ENCODE data around the gene RIMS1. TPM values are rescaled to one million over a fixed set of nuclear protein-coding genes. Genes with fewer than 3 reads are reported as not detected.
A peak's percentile ranks its signal among the peaks of the same experiment; 100 is the strongest.

The RIMS1 gene
- total RNA-seq, 1 donor from 2014 or later, result 2.2 TPM

- no peaks in the 10 kb centered on the region for H3K79me2 ChIP-seq (ENCODE audit: insufficient read depth, low read length)
- H3K27ac ChIP-seq (ENCODE audit: low read depth, low read length), result no peak overlapping the region
- peaks cover 8% of the 10 kb centered on the region for H3K4me1 Mint-ChIP-seq (ENCODE audit: low read depth, unreplicated experiment)
- peak overlapping the region; percentile 50 for H3K4me2 ChIP-seq (ENCODE audit: low read length)
- H3K9me3 ChIP-seq (ENCODE audit: insufficient read depth, low read depth, low read length), result no peaks in the 10 kb centered on the region
- no peak overlapping the region for H2AFZ ChIP-seq (ENCODE audit: low read depth, low read length)
- peak; percentile 96 for DNase-seq (ENCODE audit: low read depth)
- H3K27me3 Mint-ChIP-seq (ENCODE audit: low read depth, unreplicated experiment), result no peaks in the 10 kb centered on the region
- peak; percentile 56 for FAIRE-seq
- no peak overlapping the region for H3K9ac ChIP-seq (ENCODE audit: low read length)
- no peak overlapping the region for H3K27ac Mint-ChIP-seq (ENCODE audit: unreplicated experiment)
- no peaks in the 10 kb centered on the region for H4K20me1 ChIP-seq (ENCODE audit: insufficient read depth, low read length)
- no peaks in the 10 kb centered on the region for H3K27me3 ChIP-seq (ENCODE audit: insufficient read depth, low read length)
- no peaks in the 10 kb centered on the region for H3K36me3 ChIP-seq (ENCODE audit: insufficient read depth, low read length)
- H3K4me3 Mint-ChIP-seq (ENCODE audit: unreplicated experiment), result no peak overlapping the region
- no peak overlapping the region for H3K4me3 ChIP-seq (ENCODE audit: insufficient read depth, low read depth, low read length)
- H3K9me3 Mint-ChIP-seq (ENCODE audit: unreplicated experiment), result peaks cover 3% of the 10 kb centered on the region
- TF ChIP-seq, protein P1, sequence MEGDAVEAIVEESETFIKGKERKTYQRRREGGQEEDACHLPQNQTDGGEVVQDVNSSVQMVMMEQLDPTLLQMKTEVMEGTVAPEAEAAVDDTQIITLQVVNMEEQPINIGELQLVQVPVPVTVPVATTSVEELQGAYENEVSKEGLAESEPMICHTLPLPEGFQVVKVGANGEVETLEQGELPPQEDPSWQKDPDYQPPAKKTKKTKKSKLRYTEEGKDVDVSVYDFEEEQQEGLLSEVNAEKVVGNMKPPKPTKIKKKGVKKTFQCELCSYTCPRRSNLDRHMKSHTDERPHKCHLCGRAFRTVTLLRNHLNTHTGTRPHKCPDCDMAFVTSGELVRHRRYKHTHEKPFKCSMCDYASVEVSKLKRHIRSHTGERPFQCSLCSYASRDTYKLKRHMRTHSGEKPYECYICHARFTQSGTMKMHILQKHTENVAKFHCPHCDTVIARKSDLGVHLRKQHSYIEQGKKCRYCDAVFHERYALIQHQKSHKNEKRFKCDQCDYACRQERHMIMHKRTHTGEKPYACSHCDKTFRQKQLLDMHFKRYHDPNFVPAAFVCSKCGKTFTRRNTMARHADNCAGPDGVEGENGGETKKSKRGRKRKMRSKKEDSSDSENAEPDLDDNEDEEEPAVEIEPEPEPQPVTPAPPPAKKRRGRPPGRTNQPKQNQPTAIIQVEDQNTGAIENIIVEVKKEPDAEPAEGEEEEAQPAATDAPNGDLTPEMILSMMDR (IDR thresholded peaks at IDR 0.05; ENCODE audit: insufficient read depth, low read depth, low read length), result no peak
- no peak for TF ChIP-seq EZH2 (IDR thresholded peaks at IDR 0.05; ENCODE audit: insufficient read depth, low read length)
- no peaks in the 10 kb centered on the region for H3K36me3 Mint-ChIP-seq (ENCODE audit: low read depth, unreplicated experiment)
- peaks cover 10% of the 10 kb centered on the region for H3K4me1 ChIP-seq (ENCODE audit: insufficient read depth, low read length)
These were observed 538.8 kb downstream of the RIMS1 start for GRCh38 chr6:72425003-72425681.

DNA sequence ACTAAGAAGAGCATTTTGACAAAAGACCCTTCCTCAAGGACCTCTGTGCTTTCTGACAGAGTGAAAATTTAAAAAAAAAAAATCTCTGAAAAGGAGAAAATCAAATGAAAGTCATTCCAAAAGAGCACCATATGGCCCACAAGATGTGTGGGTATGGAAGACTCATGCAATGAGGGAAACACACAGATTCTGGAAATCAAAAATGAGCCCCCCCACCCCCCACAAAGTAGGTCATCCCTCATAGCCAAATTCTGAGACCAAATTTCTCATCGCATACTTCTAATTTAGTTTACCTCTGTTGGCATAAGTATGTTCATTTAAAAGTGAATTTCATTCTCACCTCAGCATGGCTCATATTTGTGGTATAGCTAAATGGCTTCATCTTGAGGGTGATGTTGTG is 554.3 kb downstream of the RIMS1 start:
- no peaks in the 10 kb centered on the region for H3K4me1 ChIP-seq (ENCODE audit: insufficient read depth, low read length)
- Mint-ChIP-seq H3K4me1 (ENCODE audit: low read depth, unreplicated experiment) (no peaks in the 10 kb centered on the region), H3K4me3 (ENCODE audit: unreplicated experiment) (no peak overlapping the region), H3K27me3 (ENCODE audit: low read depth, unreplicated experiment) (peaks cover 2% of the 10 kb centered on the region), H3K36me3 (ENCODE audit: low read depth, unreplicated experiment) (no peaks in the 10 kb centered on the region), H3K27ac (ENCODE audit: unreplicated experiment) (no peak overlapping the region), H3K9me3 (ENCODE audit: unreplicated experiment) (no peaks in the 10 kb centered on the region)
- DNase-seq (ENCODE audit: low read depth), result no peak
- H3K4me3 ChIP-seq (ENCODE audit: insufficient read depth, low read depth, low read length), result no peak overlapping the region
- H4K20me1 ChIP-seq (ENCODE audit: insufficient read depth, low read length), result no peaks in the 10 kb centered on the region
- no peaks in the 10 kb centered on the region for H3K27me3 ChIP-seq (ENCODE audit: insufficient read depth, low read length)
- no peak overlapping the region for H3K9ac ChIP-seq (ENCODE audit: low read length)
- FAIRE-seq, result peak; percentile 26
- H3K27ac ChIP-seq (ENCODE audit: low read depth, low read length), result no peak overlapping the region
- H3K36me3 ChIP-seq (ENCODE audit: insufficient read depth, low read length), result no peaks in the 10 kb centered on the region
- H2AFZ ChIP-seq (ENCODE audit: low read depth, low read length), result no peak overlapping the region
- no peak overlapping the region for H3K4me2 ChIP-seq (ENCODE audit: low read length)
- TF ChIP-seq, protein P1 (IDR thresholded peaks at IDR 0.05; ENCODE audit: insufficient read depth, low read depth, low read length), result no peak
- no peak for TF ChIP-seq EZH2 (IDR thresholded peaks at IDR 0.05; ENCODE audit: insufficient read depth, low read length)
- H3K79me2 ChIP-seq (ENCODE audit: insufficient read depth, low read length), result no peaks in the 10 kb centered on the region
- H3K9me3 ChIP-seq (ENCODE audit: insufficient read depth, low read depth, low read length), result no peaks in the 10 kb centered on the region

GRCh38 chr6:72446430-72446829 is 560.1 kb downstream of the RIMS1 start:
- Mint-ChIP-seq H3K9me3 (ENCODE audit: unreplicated experiment) (no peaks in the 10 kb centered on the region), H3K4me1 (ENCODE audit: low read depth, unreplicated experiment) (no peaks in the 10 kb centered on the region), H3K36me3 (ENCODE audit: low read depth, unreplicated experiment) (no peaks in the 10 kb centered on the region), H3K4me3 (ENCODE audit: unreplicated experiment) (no peak overlapping the region), H3K27ac (ENCODE audit: unreplicated experiment) (no peak overlapping the region), H3K27me3 (ENCODE audit: low read depth, unreplicated experiment) (no peaks in the 10 kb centered on the region)
- Histone ChIP-seq H3K27me3 (ENCODE audit: insufficient read depth, low read length) (no peaks in the 10 kb centered on the region), H3K9me3 (ENCODE audit: insufficient read depth, low read depth, low read length) (no peaks in the 10 kb centered on the region), H3K4me2 (ENCODE audit: low read length) (no peak overlapping the region), H3K9ac (ENCODE audit: low read length) (no peak overlapping the region), H2AFZ (ENCODE audit: low read depth, low read length) (no peak overlapping the region), H3K4me3 (ENCODE audit: insufficient read depth, low read depth, low read length) (no peak overlapping the region), H4K20me1 (ENCODE audit: insufficient read depth, low read length) (no peaks in the 10 kb centered on the region), H3K36me3 (ENCODE audit: insufficient read depth, low read length) (no peaks in the 10 kb centered on the region), H3K79me2 (ENCODE audit: insufficient read depth, low read length) (no peaks in the 10 kb centered on the region), H3K27ac (ENCODE audit: low read depth, low read length) (no peak overlapping the region), H3K4me1 (ENCODE audit: insufficient read depth, low read length) (no peaks in the 10 kb centered on the region)
- no peak for DNase-seq (ENCODE audit: low read depth)
- FAIRE-seq, result no peak
- TF ChIP-seq, protein P1 (IDR thresholded peaks at IDR 0.05; ENCODE audit: insufficient read depth, low read depth, low read length), result no peak
- TF ChIP-seq EZH2 (IDR thresholded peaks at IDR 0.05; ENCODE audit: insufficient read depth, low read length), result no peak

Measured in astrocyte (in vitro differentiated cells and primary cell).